ENCODE measurements around the gene NSRP1.

NSRP1 gene

GRCh38 chr17:30165147-30165546 lies 48.5 kb downstream of the NSRP1 start:
- Histone ChIP-seq H3K4me3 (ENCODE audit: low read length) (no peak overlapping the region), H3K36me3 (replicated peaks; ENCODE audit: insufficient read depth, low read length) (no peaks in the 10 kb centered on the region), H3K4me2 (ENCODE audit: low read depth, low read length) (no peak overlapping the region), H3K9ac (ENCODE audit: low read length) (no peak overlapping the region), H2AFZ (ENCODE audit: low read length) (no peak overlapping the region), H3K9me3 (replicated peaks; ENCODE audit: insufficient read depth, low read length) (no peaks in the 10 kb centered on the region), H3K27ac (ENCODE audit: low read length) (no peak overlapping the region), H3K27me3 (replicated peaks; ENCODE audit: insufficient read depth, low read length) (no peaks in the 10 kb centered on the region), H3K9me2 (replicated peaks; ENCODE audit: insufficient read depth, low read length) (no peaks in the 10 kb centered on the region), H3F3A (ENCODE audit: insufficient read depth, low read length) (peaks cover 13% of the 10 kb centered on the region), H3K4me1 (ENCODE audit: low read length) (peaks cover 26% of the 10 kb centered on the region), H3K79me2 (ENCODE audit: low read length) (peaks cover 17% of the 10 kb centered on the region), H4K20me1 (ENCODE audit: insufficient read depth, low read length) (no peaks in the 10 kb centered on the region)
- no peak for TF ChIP-seq CTCF (IDR thresholded peaks at IDR 0.05; ENCODE audit: low read length)
- no peak for TF ChIP-seq EZH2 (optimal IDR thresholded peaks at IDR 0.05; ENCODE audit: low read depth, low read length)
- TF ChIP-seq EZH2phosphoT487 (IDR thresholded peaks at IDR 0.05; ENCODE audit: low read length) = no peak
- no peak for DNase-seq

GRCh38 chr17:30165960-30166359 lies 49.3 kb downstream of the NSRP1 start:
- Histone ChIP-seq H4K20me1 (ENCODE audit: insufficient read depth, low read length) (no peaks in the 10 kb centered on the region), H3K4me3 (ENCODE audit: low read length) (peak overlapping the region; percentile 15; the same call in 1 of the 2 replicates), H3K36me3 (replicated peaks; ENCODE audit: insufficient read depth, low read length) (no peaks in the 10 kb centered on the region), H3K9ac (ENCODE audit: low read length) (no peak overlapping the region; the same call in 1 of the 2 replicates), H2AFZ (ENCODE audit: low read length) (no peak overlapping the region), H3F3A (ENCODE audit: insufficient read depth, low read length) (peaks cover 21% of the 10 kb centered on the region), H3K4me2 (ENCODE audit: low read depth, low read length) (peak overlapping the region; percentile 61), H3K9me3 (replicated peaks; ENCODE audit: insufficient read depth, low read length) (no peaks in the 10 kb centered on the region), H3K9me2 (replicated peaks; ENCODE audit: insufficient read depth, low read length) (no peaks in the 10 kb centered on the region), H3K79me2 (ENCODE audit: low read length) (peaks cover 13% of the 10 kb centered on the region), H3K27ac (ENCODE audit: low read length) (peak overlapping the region; percentile 36; the same call in 1 of the 2 replicates), H3K27me3 (replicated peaks; ENCODE audit: insufficient read depth, low read length) (no peaks in the 10 kb centered on the region), H3K4me1 (ENCODE audit: low read length) (peaks cover 34% of the 10 kb centered on the region)
- peak; percentile 30 for DNase-seq
- no peak for TF ChIP-seq CTCF (IDR thresholded peaks at IDR 0.05; ENCODE audit: low read length)
- TF ChIP-seq EZH2 (optimal IDR thresholded peaks at IDR 0.05; ENCODE audit: low read depth, low read length) = no peak
- TF ChIP-seq EZH2phosphoT487 (IDR thresholded peaks at IDR 0.05; ENCODE audit: low read length) = no peak

- H3K27me3 ChIP-seq (replicated peaks; ENCODE audit: insufficient read depth, low read length) = no peaks in the 10 kb centered on the region
- H3K9me3 ChIP-seq (replicated peaks; ENCODE audit: insufficient read depth, low read length) = no peaks in the 10 kb centered on the region
- peak; percentile 38 for DNase-seq
- H3K9ac ChIP-seq (ENCODE audit: low read length) = no peak overlapping the region
- H2AFZ ChIP-seq (ENCODE audit: low read length) = no peak overlapping the region
- no peaks in the 10 kb centered on the region for H4K20me1 ChIP-seq (ENCODE audit: insufficient read depth, low read length)
- no peak overlapping the region for H3K4me3 ChIP-seq (ENCODE audit: low read length)
- H3K79me2 ChIP-seq (ENCODE audit: low read length) = peaks cover 14% of the 10 kb centered on the region; the same call in 1 of the 2 replicates
- TF ChIP-seq EZH2phosphoT487 (IDR thresholded peaks at IDR 0.05; ENCODE audit: low read length) (no peak), CTCF (IDR thresholded peaks at IDR 0.05; ENCODE audit: low read length) (no peak), EZH2 (optimal IDR thresholded peaks at IDR 0.05; ENCODE audit: low read depth, low read length) (no peak)
- peaks cover 68% of the 10 kb centered on the region for H3K4me1 ChIP-seq (ENCODE audit: low read length)
- H3K4me2 ChIP-seq (ENCODE audit: low read depth, low read length) = peak overlapping the region; percentile 39
- no peaks in the 10 kb centered on the region for H3K9me2 ChIP-seq (replicated peaks; ENCODE audit: insufficient read depth, low read length)
- H3K36me3 ChIP-seq (replicated peaks; ENCODE audit: insufficient read depth, low read length) = no peaks in the 10 kb centered on the region
- H3K27ac ChIP-seq (ENCODE audit: low read length) = peak overlapping the region; percentile 53; the same call in 1 of the 2 replicates
- peaks cover 34% of the 10 kb centered on the region for H3F3A ChIP-seq (ENCODE audit: insufficient read depth, low read length)
These were observed 53.9 kb downstream of the NSRP1 start for GRCh38 chr17:30170415-30170987.
